ENCODE data around the gene CYP1A2.

DNA sequence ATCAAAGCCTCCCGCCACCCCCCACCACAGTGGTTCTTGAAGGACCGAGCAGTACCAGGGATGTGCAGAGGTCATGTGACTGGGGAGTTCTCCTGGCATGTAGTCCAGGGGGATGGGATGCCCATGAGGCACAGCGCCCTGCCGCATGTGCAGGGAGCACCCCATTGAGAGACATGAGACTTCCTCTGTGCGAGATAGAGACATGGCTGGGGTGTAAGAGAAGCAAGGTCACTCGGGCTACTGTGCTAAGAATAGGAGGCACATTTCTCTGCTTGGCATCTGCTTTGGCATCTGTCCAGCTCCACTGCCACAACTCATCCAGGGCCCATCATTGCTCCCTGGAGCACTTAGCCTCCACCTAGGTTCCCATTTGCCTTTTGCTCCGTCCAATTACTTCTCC, 20.9 kb upstream of the CYP1A2 start:
- TF ChIP-seq, protein P1, sequence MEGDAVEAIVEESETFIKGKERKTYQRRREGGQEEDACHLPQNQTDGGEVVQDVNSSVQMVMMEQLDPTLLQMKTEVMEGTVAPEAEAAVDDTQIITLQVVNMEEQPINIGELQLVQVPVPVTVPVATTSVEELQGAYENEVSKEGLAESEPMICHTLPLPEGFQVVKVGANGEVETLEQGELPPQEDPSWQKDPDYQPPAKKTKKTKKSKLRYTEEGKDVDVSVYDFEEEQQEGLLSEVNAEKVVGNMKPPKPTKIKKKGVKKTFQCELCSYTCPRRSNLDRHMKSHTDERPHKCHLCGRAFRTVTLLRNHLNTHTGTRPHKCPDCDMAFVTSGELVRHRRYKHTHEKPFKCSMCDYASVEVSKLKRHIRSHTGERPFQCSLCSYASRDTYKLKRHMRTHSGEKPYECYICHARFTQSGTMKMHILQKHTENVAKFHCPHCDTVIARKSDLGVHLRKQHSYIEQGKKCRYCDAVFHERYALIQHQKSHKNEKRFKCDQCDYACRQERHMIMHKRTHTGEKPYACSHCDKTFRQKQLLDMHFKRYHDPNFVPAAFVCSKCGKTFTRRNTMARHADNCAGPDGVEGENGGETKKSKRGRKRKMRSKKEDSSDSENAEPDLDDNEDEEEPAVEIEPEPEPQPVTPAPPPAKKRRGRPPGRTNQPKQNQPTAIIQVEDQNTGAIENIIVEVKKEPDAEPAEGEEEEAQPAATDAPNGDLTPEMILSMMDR (IDR thresholded peaks at IDR 0.05; ENCODE audit: insufficient read depth, low read length, poor library complexity, severe bottlenecking) = no peak
- TF ChIP-seq EZH2phosphoT487 (conservative IDR thresholded peaks at IDR 0.05; ENCODE audit: low read length) = no peak

Measured in SU-DHL-6 (cell line).